Gastrocnemius medialis (tissue), 4 donors: ENCODE data around the gene UBE2S.

ENCODE experiments used
- CTCF ChIP-seq, 5 experiments: fragments of 450-650 bp in 3 of 5; fragments of 200-600 bp in 2 of 5; sonication (generic) in 2 of 5; IDR thresholded peaks in 4 of 5; conservative IDR thresholded peaks in 1 of 5; 1 replicate in 4 of 5; 2 replicates in 1 of 5; pipeline ENCODE4 v1.5.1; 2016 to 2019; ENCODE audit warnings: antibody characterized with exemption in 5 of 5, mild to moderate bottlenecking in 3 of 5, moderate library complexity in 3 of 5
- POLR2A ChIP-seq, 2 donors: fragments of 450-650 bp; IDR thresholded peaks; one replicate each; pipeline ENCODE4 v1.6.1; 2017; ENCODE audit warnings: antibody characterized with exemption in 2 of 2, mild to moderate bottlenecking in 2 of 2, moderate library complexity in 2 of 2

DNA sequence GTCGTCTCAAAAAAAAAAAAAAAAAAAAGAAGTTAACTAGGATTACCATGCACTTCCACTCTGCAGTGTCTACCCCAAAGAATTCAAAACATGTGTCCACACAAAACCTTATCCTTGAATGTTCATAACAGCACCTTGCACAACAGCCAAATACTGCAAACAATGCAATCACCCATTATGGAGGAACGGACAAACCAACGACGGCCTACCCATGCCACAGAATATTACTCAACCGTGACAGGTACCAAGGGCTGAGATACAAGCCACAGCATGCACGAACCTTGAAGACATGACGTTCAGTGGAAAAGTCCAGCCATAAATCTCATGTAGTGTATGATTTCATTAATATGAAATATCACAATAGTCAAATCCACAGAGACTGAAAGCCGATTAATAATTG is 38.5 kb upstream of the UBE2S start:
- TF ChIP-seq CTCF (IDR thresholded peaks at IDR 0.05 in 4 of 5, conservative IDR thresholded peaks at IDR 0.05 in 1 of 5), result no peak
- TF ChIP-seq POLR2A (IDR thresholded peaks at IDR 0.05), result no peak
